CD4-positive, alpha-beta T cell treated with Interleukin-6 for 4 hours (primary cell): ENCODE data around the gene PIP5K1A.
"Not testable (repeated sequence)": the region's sequence is repeated elsewhere in the genome, so short reads cannot be mapped to it uniquely, and the experiment has no call there.

Experiments
- DNase-seq: peaks from one replicate; pipeline ENCODE4 v3.0.0-alpha.2; 2020; ENCODE audit warnings: mixed read lengths

PIP5K1A gene

DNA sequence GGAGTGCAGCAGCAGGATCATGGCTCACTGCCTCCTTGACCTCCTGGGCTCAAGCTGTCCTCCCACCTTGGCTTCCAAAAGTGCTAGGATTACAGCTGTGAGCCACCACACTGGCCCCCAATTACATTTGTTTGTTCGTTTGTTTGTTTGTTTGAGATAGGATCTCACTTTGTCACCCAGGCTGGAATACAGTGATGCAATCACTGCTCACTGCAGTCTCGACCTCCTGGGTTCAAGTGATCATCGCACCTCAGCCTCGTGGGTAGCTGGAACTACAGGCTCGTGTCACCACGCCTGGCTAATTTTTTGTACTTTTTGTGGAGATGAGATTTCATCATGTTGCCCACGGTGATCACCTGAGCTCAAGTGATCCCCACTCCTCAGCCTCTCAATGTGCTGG is 6.3 kb upstream of the PIP5K1A start:
- no peak for DNase-seq

- DNase-seq, result no peak
Observed at GRCh38 chr1:151193304-151193703, 5.0 kb upstream of the PIP5K1A start.

- DNase-seq, result no peak
Observed at GRCh38 chr1:151193856-151194255, 4.5 kb upstream of the PIP5K1A start.

DNA sequence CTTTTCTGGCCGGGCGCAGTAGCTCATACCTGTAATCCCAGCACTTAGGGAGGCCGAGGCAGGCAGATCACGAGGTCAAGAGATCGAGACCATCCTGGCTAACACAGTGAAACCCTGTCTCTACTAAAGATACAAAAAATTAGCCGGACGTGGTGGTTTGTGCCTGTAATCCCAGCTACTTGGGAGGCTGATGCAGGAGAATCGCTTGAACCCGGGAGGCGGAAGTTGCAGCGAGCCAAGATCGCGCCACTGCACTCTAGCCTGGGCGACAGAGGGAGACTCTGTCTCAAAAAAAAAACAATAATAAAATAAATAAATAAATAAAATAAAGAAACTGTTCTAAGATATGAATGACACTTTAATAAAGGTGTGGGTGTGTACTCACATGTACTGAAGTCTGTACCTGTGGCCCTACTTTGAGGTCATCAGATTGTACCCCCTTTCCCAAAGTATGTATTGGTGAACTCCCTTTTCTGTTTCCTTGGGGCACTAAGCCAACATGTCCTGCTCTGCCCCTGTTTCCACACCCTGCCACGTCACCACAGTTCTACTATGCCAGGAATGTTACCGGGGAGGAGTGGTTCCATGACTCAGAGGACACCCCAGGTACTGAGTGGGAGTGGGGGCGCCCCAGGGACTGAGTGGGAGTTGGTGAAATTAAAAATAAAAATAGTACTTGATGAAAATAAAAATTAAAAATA is 3.3 kb upstream of the PIP5K1A start:
- not testable (repeated sequence) for DNase-seq

- peak; percentile 69 for DNase-seq
Observed at GRCh38 chr1:151196292-151196800, 2.0 kb upstream of the PIP5K1A start.

DNA sequence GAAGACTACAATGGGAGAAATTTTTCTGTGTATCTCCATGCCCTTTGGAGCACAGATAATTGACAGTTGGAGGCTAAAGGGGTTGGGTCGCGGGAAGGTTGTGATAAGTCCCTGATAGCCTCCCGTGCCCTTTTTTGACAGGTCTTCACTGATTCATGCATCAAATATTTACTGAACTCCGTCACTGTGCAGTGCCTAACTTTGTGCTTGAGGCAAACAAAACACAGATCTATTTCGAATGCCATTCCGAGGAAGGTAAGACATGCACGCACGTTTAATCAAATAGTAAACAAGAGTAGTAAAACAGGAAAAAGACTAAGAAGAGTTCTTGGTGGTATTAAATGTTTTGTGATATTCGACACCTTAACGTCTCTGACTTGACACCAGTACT is 494 bp upstream of the PIP5K1A start:
- no peak for DNase-seq

DNA sequence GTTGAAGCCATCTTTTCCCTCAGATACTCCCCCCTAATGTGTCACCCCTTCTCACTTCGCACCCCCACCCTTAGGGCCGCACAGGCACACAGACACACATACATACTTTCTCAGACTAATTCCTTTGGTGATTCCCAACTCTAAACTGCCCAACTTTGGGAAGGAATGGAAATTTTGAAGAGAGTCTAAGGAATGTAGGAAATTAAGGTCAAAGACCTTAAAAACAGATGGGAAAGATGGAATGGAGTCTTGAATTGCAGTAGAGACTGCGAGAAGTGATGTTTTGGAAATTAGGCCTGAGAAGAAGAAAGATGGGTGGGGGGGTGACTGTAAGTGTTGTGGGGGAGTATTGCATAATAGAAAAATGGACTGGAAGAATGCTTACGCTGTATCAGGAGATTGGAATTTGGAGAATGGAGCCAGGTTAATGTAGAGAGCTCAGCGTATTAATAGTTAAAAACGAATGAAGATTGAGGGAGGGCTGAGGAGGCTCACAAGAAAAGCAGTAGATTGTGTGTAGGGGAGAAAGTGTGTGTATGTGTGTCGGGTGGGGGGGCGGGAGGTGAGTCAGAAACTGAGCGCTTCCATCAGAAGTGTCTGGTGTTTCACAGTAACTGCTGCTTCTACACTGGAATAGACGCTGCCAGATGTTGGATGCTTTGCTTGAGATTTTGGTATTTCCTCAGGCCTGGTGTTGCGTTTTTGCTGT is 1.7 kb downstream of the PIP5K1A start:
- DNase-seq, result peak; percentile 51

GRCh38 chr1:151205381-151205965 is 7.1 kb downstream of the PIP5K1A start:
- not testable (repeated sequence) for DNase-seq

GRCh38 chr1:151210830-151211229 is 12.5 kb downstream of the PIP5K1A start:
- DNase-seq, result no peak

GRCh38 chr1:151211972-151212705 is 13.8 kb downstream of the PIP5K1A start:
- DNase-seq, result peak; percentile 5

DNA sequence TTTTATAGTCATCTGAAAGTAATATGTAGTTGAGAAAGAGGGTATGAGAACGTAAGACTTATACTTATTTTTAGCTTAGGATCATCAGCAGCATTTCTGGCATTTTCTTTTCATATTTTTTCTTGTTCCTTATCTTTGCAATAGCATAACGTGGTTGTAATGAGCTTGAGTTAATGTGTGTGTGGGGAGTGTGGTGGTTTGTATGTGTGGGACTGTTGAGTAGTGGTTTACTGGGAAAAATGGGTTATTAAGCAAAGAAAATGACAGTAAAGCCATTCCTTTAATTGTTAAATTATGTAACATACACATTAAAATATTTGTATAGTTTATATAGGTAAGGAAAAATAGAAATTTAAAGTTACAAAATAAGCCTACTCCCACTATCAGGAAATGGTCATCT is 15.2 kb downstream of the PIP5K1A start:
- no peak for DNase-seq

DNA sequence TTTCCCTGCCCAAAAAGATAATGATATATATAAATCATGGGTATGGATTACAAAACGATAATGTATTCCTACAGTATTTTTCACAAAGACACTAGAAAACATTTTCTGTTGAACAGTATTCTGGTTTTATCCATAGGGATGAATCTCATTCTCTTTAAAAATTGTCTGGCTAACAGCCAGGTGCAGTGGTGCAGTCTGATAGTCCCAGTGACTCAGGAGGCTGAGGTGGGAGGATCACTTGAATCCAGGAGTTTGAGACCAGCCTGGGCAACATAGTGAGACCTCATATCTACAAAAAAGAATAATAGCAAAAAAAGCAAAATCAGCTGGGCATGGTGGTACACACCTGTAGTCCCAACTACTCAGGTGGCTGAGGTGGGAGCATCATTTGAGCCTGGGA is 23.3 kb downstream of the PIP5K1A start:
- no peak for DNase-seq

GRCh38 chr1:151222130-151222529 is 23.8 kb downstream of the PIP5K1A start:
- no peak for DNase-seq

GRCh38 chr1:151235235-151235634 is 36.9 kb downstream of the PIP5K1A start:
- DNase-seq, result no peak

DNA sequence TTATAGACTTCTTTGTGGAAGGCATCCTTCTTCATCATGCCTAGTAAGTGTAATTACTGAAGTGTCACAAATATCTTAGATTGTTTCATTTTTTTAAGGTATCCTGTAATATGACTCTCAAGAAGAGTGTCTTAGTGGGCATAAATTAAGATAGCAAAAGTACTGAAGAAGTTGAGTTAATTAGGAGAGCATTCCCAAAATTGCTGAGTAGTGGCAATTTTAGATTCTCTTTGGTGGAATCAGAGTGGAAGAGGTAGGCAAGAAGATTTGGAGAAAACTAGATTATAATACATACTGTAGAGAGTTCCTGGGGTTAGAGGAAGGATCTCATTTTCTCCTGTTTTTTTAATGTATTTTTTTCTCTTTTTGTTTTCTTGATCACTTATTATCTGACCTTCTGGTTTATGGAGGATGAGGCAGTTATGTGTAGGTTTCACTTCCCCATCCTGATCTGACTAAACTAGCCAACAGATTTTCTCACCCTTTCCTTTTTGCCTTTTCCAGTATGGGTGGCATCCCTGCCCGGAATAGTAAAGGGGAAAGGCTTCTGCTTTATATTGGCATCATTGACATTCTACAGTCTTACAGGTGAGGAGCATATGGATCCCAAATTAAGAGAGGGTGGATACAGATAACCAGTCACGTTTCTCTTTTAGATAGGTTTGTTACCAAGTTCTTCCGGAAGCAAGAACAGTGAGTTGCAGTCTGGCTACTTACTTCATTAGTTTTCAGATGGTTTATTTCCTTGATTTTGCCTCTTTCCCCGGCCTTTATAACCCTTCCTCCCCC is 39.5 kb downstream of the PIP5K1A start:
- no peak for DNase-seq

DNA sequence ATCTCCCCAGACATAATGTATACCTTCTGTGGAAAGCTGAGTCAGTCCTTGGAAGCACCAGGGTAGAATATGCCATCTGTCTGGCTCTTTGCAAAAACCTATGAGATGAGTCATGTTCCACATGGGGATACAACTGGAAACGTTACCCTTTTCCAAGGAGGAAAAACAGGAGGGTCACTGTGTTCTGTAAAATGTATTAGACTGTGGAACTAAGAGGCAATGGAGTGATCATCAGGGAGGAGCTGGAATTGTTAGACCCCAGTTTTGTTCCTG is 40.1 kb downstream of the PIP5K1A start:
- DNase-seq, result no peak

GRCh38 chr1:151242442-151242841 is 44.1 kb downstream of the PIP5K1A start:
- no peak for DNase-seq

DNA sequence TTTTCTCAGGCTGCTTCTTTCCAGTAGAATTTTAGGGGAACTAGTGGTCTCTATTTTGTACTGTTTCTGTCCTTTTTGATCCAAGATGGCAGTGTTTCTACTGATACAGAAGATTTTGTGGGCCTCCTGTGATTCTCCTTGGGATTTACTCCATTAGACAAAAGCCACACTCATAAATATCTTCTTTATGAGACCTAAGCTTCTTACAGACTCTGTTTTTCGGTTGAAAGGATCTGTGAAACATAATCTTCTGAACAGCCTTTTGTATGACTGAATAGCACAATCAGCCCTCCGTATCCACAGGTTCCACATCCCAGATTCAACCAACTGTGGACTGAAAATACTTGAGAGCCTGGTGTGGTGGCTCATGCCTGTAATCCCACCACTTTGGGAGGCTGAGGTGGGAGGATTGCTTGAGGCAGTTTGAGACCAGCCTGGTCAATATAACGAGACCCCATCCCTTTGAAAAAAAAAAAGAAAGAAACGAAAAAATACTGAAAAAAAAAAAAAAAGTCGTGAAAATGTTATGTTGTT is 45.4 kb downstream of the PIP5K1A start:
- no peak for DNase-seq

DNA sequence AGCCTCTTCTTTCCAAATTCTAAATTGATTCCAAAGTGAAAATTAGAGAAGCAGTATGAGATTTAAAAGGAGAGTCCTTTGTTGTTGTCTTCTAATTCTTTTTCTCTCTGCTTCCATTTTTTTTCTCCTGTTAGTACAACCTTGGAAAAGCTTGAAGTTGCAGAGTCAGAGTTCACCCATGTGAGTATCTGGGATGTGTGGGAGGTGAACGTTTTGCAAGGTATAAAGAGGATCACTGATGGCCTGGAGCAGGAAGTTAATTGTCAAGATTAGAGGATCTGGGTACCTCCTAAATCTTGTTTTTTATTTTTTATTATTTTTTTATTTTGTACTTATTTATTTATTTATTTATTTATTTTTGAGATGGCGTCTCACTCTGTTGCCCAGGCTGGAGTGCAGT is 48.4 kb downstream of the PIP5K1A start:
- no peak for DNase-seq

- DNase-seq, result peak; percentile 75
Observed at GRCh38 chr1:151251656-151252470, 53.5 kb downstream of the PIP5K1A start.
